Peyer's patch (tissue), 4 donors: ENCODE measurements around the gene NHERF1.

Source experiments
- CTCF ChIP-seq, 6 experiments: fragments of 450-650 bp in 4 of 6; fragments of 200-600 bp in 2 of 6; sonication (generic) in 1 of 6; IDR thresholded peaks; one replicate each; pipeline ENCODE4 v1.5.1; 2017 to 2019; ENCODE audit warnings: antibody characterized with exemption in 6 of 6, mild to moderate bottlenecking in 3 of 6, moderate library complexity in 1 of 6
- POLR2A ChIP-seq, 2 donors: fragments of 450-650 bp; IDR thresholded peaks; one replicate each; pipeline ENCODE4 v1.5.1; 2017; ENCODE audit warnings: antibody characterized with exemption in 2 of 2, mild to moderate bottlenecking in 2 of 2, moderate library complexity in 2 of 2

- TF ChIP-seq CTCF (IDR thresholded peaks at IDR 0.05) (no peak), POLR2A (IDR thresholded peaks at IDR 0.05) (no peak)
Observed at GRCh38 chr17:74712301-74712700, 36.1 kb upstream of the NHERF1 start.
